Stimulated activated CD8-positive, alpha-beta memory T cell treated with anti-CD3 and anti-CD28 coated beads, Interleukin-15, amount 100 ng/mL, for 24 hours (primary cell): Measurements from ENCODE around the gene CATSPERE.
A peak's percentile ranks its signal among the peaks of the same experiment; 100 is the strongest.
"Not testable (repeated sequence)": the region's sequence is repeated elsewhere in the genome, so short reads cannot be mapped to it uniquely, and the experiment has no call there.

Experiments used
- DNase-seq: peaks from one replicate; pipeline ENCODE4 v3.0.0-alpha.2; 2020; ENCODE audit warnings: low read depth

CATSPERE gene

GRCh38 chr1:244449936-244450508 lies 11.1 kb upstream of the CATSPERE start:
- no peak for DNase-seq

GRCh38 chr1:244450597-244451538 lies 10.2 kb upstream of the CATSPERE start:
- DNase-seq, result peak; percentile 29

GRCh38 chr1:244451539-244451950 lies 9.5 kb upstream of the CATSPERE start, which contains the start of gene ADSS2:
Gene ADSS2, minus strand, starts transcription at chr1:244451909. Its CDS starts 92 bp downstream, at chr1:244451817.
- no peak for DNase-seq

DNA sequence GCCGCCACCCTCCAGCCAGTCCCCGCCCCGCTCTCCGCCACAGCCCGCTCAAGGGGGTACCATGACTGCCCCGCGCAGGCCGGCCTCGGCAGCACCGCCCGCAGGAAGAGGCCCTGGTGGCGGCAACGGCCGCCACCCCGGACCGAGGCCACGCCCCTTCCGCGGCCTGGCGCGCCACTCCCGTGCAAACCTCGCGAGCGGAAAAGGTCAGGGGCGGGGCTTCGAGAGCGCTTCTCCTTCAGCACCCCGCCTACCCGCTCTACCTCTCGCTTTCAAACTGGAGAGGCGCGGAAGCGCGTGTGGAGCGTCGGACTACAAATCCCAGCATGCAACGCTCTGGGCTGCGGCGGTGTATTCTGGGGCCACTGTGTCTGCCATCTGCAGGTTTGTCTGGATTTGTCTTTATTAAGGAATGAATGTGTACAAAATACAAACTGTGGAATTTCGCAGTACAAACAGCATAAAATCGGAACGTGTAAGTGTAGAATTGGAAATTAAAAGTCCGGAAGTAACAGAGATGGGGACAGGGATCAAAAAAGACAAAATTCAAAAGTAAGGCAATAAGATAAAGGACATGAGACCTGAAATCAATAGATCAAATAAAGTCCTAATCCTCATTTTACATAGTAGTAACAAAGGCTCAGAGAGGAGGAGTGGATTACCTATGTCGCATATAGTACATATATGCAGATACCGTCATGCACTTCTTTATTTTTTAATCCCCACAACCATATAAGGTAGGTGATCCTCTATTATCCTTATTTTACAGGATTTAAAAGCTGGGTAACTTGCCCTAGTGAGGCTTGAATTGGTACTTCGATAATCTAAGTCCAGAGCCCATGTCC lies 8.9 kb upstream of the CATSPERE start:
- DNase-seq, result peak; percentile 92

GRCh38 chr1:244454412-244454811 lies 6.7 kb upstream of the CATSPERE start:
- no peak for DNase-seq

DNA sequence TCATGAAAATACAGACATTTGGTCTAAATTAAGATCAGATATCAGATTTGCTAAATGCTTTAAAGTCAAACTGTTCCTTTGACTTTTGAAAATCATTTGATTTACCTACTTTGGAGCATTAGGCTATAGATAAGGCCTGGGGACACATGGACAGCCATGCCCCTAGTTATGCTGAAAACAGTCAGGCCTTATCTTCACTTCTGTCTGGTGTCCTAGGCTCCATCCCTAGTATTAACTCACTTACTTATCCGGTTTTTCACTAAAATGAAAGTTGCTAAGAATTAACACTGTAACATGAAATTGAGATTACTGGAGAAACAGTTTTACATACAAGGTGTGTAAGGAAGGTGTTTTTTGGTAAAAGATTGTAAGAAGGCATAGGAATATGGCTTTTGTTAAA lies 4.5 kb upstream of the CATSPERE start:
- DNase-seq, result no peak

GRCh38 chr1:244458781-244459180 lies 2.3 kb upstream of the CATSPERE start:
- DNase-seq, result no peak

GRCh38 chr1:244460197-244460596 lies 876 bp upstream of the CATSPERE start:
- DNase-seq, result no peak

GRCh38 chr1:244466724-244467123 lies 5.7 kb downstream of the CATSPERE start:
- no peak for DNase-seq

DNA sequence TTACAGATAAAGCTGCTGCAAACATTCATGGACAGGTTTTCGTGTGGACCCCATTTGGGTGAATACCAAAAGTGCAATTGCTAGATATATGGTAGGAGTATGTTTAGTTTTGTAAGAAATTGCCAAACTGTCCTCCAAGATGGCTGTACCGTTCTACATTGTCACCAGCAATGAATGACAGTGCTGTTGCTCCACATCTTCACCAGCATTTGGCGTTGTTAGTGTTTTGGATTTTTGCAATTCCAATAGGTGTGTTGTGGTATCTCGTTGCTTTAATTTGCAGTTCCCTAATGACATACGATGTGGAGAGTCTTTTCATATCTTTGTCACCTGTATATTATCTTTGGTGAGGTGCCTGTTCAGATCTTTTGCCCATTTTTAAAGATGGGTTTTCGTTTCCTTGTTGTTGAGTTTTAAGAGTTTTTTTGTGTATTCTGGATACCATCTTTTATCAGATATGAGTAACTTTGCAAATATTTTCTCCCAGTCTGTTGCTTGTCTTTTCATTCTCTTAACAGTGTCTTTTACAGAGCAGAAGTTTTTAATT lies 12.1 kb downstream of the CATSPERE start:
- no peak for DNase-seq

DNA sequence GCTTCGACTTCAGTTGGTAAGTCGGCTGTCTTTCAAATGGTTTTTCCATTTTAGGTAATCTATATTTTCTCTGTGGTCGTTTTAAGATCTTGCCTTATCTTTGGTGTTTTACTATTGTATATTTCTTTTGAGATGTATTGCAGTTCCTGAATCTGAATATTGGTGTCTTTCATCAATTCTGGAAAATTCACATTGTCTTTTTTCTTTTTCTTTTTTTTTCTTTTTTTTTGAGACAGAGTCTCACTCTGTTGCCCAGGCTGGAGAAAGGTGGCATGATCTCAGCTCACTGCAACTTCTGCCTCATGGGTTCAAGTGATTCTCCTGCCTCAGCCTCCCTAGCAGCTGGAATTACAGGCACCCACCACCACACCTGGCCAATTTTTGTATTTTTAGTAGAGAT lies 23.9 kb downstream of the CATSPERE start:
- DNase-seq, result not testable (repeated sequence)

- no peak for DNase-seq
Observed at GRCh38 chr1:244494653-244495052, 33.6 kb downstream of the CATSPERE start.

GRCh38 chr1:244496186-244496585 lies 35.1 kb downstream of the CATSPERE start:
- DNase-seq, result no peak

- DNase-seq, result no peak
Observed at GRCh38 chr1:244497805-244498204, 36.7 kb downstream of the CATSPERE start.

- DNase-seq, result not testable (repeated sequence)
Observed at GRCh38 chr1:244499484-244499883, 38.4 kb downstream of the CATSPERE start.

- not testable (repeated sequence) for DNase-seq
Observed at GRCh38 chr1:244500515-244500914, 39.4 kb downstream of the CATSPERE start.

GRCh38 chr1:244502630-244503029 lies 41.6 kb downstream of the CATSPERE start:
- no peak for DNase-seq

DNA sequence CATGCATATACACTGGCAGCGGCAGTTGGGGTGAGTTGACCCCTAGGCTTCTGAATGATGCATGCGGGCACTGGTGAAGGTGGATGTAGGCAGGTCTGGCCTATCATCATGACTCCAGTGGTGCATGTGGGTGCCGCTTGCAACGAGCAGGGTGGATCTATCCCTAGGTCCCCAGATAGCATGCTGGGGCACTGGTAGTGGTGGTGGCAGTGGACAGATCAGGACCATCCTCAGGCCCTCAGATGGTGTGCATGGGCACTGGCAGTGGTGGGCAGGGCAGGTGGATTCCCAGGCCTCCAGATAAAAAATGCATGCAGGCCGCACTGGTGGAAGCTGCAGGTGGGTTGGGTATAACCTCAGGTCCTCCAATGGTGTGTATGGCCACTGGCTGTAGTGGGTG lies 52.4 kb downstream of the CATSPERE start:
- no peak for DNase-seq

GRCh38 chr1:244515680-244516079 lies 54.6 kb downstream of the CATSPERE start:
- no peak for DNase-seq

- no peak for DNase-seq
Observed at GRCh38 chr1:244536316-244536715, 75.2 kb downstream of the CATSPERE start.

GRCh38 chr1:244545511-244545910 lies 84.4 kb downstream of the CATSPERE start:
- DNase-seq, result no peak

GRCh38 chr1:244548558-244549115 lies 87.6 kb downstream of the CATSPERE start:
- no peak for DNase-seq
